Measurements from ENCODE around the gene LGALS12. TPM values are rescaled to one million over a fixed set of nuclear protein-coding genes. Genes with fewer than 3 reads are reported as not detected.
"Not testable (repeated sequence)": the region's sequence is repeated elsewhere in the genome, so short reads cannot be mapped to it uniquely, and the experiment has no call there.

The LGALS12 gene
- total RNA-seq, 4 donors from 2014 or later: 0.76 to 6.3 (median 2.3) TPM; not detected in 1

DNA sequence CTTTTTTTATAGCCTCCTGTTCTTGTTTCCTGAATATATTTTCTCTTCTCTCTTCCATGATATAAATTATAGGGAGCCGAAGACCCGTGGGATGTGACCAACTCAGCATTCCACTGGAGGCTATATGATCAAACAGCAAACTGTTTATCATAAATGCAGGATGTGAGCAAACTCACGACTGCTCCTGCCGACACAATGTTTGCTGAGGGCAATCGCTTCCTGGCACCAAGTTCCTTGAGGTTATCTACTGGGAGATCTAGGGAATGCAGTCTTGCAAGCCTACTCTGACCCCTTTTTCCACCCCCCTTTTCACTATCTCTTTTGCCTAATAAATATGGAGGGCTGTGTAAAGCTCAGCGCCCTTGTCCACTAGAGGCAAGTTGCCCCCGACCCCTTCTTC is 17.3 kb downstream of the LGALS12 start:
- Histone ChIP-seq H3K4me3 (no peak overlapping the region), H3K9me3 (no peaks in the 10 kb centered on the region), H3K27me3 (no peaks in the 10 kb centered on the region), H3K27ac (no peak overlapping the region), H3K36me3 (no peaks in the 10 kb centered on the region), H3K4me1 (no peaks in the 10 kb centered on the region)
- no peak for TF ChIP-seq POLR2AphosphoS5 (IDR thresholded peaks at IDR 0.05)
- TF ChIP-seq EP300 (IDR thresholded peaks at IDR 0.05): no peak
- TF ChIP-seq POLR2A (IDR thresholded peaks at IDR 0.05): no peak
- TF ChIP-seq, protein P1, sequence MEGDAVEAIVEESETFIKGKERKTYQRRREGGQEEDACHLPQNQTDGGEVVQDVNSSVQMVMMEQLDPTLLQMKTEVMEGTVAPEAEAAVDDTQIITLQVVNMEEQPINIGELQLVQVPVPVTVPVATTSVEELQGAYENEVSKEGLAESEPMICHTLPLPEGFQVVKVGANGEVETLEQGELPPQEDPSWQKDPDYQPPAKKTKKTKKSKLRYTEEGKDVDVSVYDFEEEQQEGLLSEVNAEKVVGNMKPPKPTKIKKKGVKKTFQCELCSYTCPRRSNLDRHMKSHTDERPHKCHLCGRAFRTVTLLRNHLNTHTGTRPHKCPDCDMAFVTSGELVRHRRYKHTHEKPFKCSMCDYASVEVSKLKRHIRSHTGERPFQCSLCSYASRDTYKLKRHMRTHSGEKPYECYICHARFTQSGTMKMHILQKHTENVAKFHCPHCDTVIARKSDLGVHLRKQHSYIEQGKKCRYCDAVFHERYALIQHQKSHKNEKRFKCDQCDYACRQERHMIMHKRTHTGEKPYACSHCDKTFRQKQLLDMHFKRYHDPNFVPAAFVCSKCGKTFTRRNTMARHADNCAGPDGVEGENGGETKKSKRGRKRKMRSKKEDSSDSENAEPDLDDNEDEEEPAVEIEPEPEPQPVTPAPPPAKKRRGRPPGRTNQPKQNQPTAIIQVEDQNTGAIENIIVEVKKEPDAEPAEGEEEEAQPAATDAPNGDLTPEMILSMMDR (IDR thresholded peaks at IDR 0.05): no peak
- no peak for DNase-seq (ENCODE audit: low spot score in 2 of 2)
- 71% methylated on average over 7 of the region's 7 CpGs for WGBS

DNA sequence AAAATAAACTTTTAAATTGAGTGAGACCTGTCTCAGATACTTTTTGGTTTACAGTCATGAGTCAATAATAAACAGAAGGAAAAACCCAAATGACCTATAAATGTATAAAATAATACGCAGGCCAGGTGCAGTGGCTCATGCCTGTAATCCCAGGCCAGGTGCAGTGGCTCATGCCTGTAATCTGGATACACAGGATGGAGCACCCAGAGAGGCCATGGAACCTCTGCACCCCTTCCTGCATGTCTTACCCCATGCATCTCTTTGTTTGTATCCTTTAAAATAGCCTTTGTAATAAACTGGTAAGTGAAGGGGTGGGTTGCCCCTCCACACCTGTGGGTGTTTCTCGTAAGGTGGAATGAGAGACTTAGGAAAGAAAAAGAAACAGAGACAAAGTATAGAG is 21.8 kb downstream of the LGALS12 start:
- Histone ChIP-seq H3K9me3 (no peaks in the 10 kb centered on the region), H3K4me1 (peaks cover 8% of the 10 kb centered on the region), H3K36me3 (no peaks in the 10 kb centered on the region), H3K27ac (no peak overlapping the region), H3K4me3 (no peak overlapping the region), H3K27me3 (no peaks in the 10 kb centered on the region)
- TF ChIP-seq POLR2AphosphoS5 (IDR thresholded peaks at IDR 0.05) (no peak), EP300 (IDR thresholded peaks at IDR 0.05) (no peak)
- TF ChIP-seq, protein P1 (IDR thresholded peaks at IDR 0.05): no peak
- no peak for DNase-seq (ENCODE audit: low spot score in 2 of 2)
- 89% methylated on average over 2 of the region's 2 CpGs for WGBS

DNA sequence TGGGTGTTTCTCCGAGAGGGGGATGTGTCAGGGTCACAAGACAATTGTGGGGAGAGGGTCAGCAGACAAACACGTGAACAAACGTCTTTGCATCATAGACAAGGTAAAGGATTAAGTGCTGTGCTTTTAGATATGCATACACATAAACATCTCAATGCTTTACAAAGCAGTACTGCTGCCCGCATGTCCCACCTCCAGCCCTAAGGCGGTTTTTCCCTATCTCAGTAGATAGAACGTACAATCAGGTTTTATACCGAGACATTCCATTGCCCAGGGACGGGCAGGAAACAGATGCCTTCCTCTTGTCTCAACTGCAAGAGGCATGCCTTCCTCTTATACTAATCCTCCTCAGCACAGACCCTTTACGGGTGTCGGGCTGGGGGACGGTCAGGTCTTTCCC is 22.3 kb downstream of the LGALS12 start:
- H3K9me3 ChIP-seq; H3K36me3 ChIP-seq; H3K4me3 ChIP-seq; H3K4me1 ChIP-seq; DNase-seq (ENCODE audit: low spot score in 2 of 2); H3K27me3 ChIP-seq; H3K27ac ChIP-seq: not testable (repeated sequence)
- WGBS: 66% methylated on average over 5 of the region's 11 CpGs

DNA sequence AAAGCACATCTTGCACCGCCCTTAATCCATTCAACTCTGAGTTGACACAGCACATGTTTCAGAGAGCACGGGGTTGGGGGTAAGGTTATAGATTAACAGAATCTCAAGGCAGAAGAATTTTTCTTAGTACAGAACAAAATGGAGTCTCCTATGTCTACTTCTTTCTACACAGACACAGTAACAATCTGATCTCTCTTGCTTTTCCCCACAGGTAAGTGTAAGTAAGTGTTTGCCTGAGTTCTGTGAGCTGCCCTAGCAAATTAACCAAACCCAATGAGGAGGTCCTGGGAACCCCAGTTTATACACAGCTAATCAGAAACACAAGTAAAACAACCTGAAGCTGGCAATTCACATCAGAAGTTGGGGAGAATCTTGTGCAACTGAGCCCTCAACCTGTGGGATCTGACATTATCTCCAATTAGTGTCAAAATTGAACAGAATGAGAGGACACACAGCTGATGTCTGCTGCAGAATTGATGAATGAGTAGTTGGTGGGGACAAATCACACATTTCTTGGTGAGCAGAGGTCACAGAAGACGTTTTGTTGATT is 22.9 kb downstream of the LGALS12 start:
- H3K4me1 ChIP-seq; H3K4me3 ChIP-seq; DNase-seq (ENCODE audit: low spot score in 2 of 2); H3K9me3 ChIP-seq; H3K27me3 ChIP-seq; H3K36me3 ChIP-seq; H3K27ac ChIP-seq: not testable (repeated sequence)
- 86% methylated on average over 1 of the region's 3 CpGs for WGBS

DNA sequence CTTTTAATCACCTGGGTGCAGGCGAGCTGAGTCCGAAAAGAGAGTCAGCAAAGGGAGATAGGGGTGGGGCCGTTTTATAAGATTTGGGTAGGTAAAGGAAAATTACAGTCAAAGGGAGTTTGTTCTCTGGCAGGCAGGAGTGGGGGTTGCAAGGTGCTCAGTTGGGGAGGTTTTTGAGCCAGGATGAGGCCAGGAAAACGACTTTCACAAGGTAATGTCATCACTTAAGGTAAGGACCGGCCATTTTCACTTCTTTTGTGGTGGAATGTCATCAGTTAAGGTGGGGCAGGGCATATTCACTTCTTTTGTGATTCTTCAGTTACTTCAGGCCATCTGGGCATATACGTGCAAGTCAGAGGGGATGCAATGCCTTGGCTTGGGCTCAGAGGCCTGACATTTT is 23.5 kb downstream of the LGALS12 start:
- H3K36me3 ChIP-seq; H3K4me3 ChIP-seq; H3K4me1 ChIP-seq; H3K27ac ChIP-seq; DNase-seq (ENCODE audit: low spot score in 2 of 2); H3K9me3 ChIP-seq; H3K27me3 ChIP-seq: not testable (repeated sequence)
- WGBS: 83% methylated on average over 6 of the region's 6 CpGs

DNA sequence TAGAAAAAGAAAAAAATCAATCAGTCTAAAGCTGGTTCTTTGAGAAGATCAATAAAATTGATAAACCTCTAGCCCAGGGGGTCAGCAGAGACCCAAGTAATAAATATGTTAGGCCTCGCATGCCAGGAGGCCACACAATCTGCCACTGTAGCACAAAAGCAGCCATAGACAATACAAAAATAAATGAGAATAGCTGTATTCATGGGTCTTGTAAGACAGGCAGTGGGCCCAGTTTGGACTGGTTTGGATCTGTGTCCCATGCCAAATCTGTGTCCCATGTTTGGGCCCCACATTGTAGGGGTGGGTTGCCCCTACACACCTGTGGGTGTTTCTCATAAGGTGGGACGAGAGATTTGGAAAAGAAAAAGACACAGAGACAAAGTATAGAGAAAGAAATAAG is 24.1 kb downstream of the LGALS12 start:
- Histone ChIP-seq H3K27me3 (no peaks in the 10 kb centered on the region), H3K27ac (no peak overlapping the region), H3K4me3 (no peak overlapping the region), H3K4me1 (peaks cover 8% of the 10 kb centered on the region), H3K36me3 (no peaks in the 10 kb centered on the region), H3K9me3 (no peaks in the 10 kb centered on the region)
- DNase-seq (ENCODE audit: low spot score in 2 of 2): no peak
- WGBS: 100% methylated on average over 2 of the region's 2 CpGs
- TF ChIP-seq POLR2AphosphoS5 (IDR thresholded peaks at IDR 0.05): no peak
- TF ChIP-seq, protein P1 (IDR thresholded peaks at IDR 0.05): no peak
- TF ChIP-seq POLR2A (IDR thresholded peaks at IDR 0.05): no peak

DNA sequence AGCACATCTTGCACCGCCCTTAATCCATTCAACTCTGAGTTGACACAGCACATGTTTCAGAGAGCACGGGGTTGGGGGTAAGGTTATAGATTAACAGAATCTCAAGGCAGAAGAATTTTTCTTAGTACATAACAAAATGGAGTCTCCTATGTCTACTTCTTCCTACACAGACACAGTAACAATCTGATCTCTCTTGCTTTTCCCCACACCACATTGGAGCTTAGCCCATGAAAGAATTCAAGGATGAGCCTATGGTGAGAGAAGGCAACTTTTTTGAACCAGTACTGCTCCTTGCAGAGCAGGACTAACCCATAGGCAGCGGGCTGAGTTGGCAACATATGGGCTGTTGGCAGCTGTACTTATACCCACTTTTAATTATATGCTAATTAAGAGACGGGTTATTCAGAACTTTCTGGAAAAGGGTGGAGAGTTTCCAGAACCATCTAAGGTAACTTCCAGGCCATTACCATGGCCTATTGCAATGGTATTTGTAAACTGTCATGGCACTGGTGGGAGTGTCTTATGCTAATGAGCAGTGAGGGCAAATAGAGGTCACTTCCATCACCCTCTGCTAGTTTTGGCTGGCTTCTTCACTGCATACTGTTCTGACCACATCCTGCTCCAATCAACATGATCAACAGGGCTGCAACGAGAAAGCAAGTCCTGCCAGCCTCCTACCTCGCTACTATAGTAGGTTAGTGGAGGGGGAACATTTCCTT is 25.3 kb downstream of the LGALS12 start:
- not testable (repeated sequence) for DNase-seq (ENCODE audit: low spot score in 2 of 2); H3K27ac ChIP-seq

More for the DNA sequence above, 25.3 kb downstream of the LGALS12 start:
- not testable (repeated sequence) for H3K9me3 ChIP-seq, H3K4me3 ChIP-seq, H3K36me3 ChIP-seq, H3K27me3 ChIP-seq
- H3K4me1 ChIP-seq: peaks cover 13% of the 10 kb centered on the region
- WGBS: 64% methylated on average over 4 of the region's 6 CpGs

All from suprapubic skin (tissue), 4 donors.